ENCODE measurements around the gene C6orf163.

- TF ChIP-seq YY1 (IDR thresholded peaks at IDR 0.05; ENCODE audit: insufficient read depth, insufficient read length): no peak
- TF ChIP-seq SUZ12 (IDR thresholded peaks at IDR 0.05; ENCODE audit: extremely low read depth, insufficient read depth, insufficient read length): no peak
Observed at GRCh38 chr6:87356181-87356580, 11.6 kb downstream of the C6orf163 start.

All from NT2/D1 (cell line).